Thyroid gland (tissue), 4 donors: ENCODE results near the gene FOXP1. TPM values are rescaled to one million over a fixed set of nuclear protein-coding genes. Genes with fewer than 3 reads are reported as not detected.
A peak's percentile ranks its signal among the peaks of the same experiment; 100 is the strongest.

ENCODE experiments used
- DNase-seq, 2 donors: peaks; one replicate each; pipeline ENCODE4 v3.0.0-alpha.2; 2019
- H3K27ac ChIP-seq, 3 donors: fragments of 200-600 bp; sonication (generic); 1 replicate in 2 of 3; 2 replicates in 1 of 3; pipeline ENCODE4 v1.5.1; 2016 to 2019; ENCODE audit warnings: mild to moderate bottlenecking in 1 of 3, moderate library complexity in 1 of 3
- H3K27me3 ChIP-seq: fragments of 200-600 bp; sonication (generic); one replicate; pipeline ENCODE4 v1.5.1; 2019
- H3K36me3 ChIP-seq, 2 donors: fragments of 200-600 bp; sonication (generic); one replicate each; pipeline ENCODE4 v1.5.1; 2016 to 2019
- H3K4me1 ChIP-seq, 2 donors: fragments of 200-600 bp; sonication (generic); one replicate each; pipeline ENCODE4 v1.5.1; 2017 to 2019
- H3K4me3 ChIP-seq, 3 donors: fragments of 200-600 bp; sonication (generic); replicated peaks in 1 of 3; 1 replicate in 2 of 3; 2 replicates in 1 of 3; pipeline ENCODE4 v1.5.1; 2016; ENCODE audit warnings: mild to moderate bottlenecking in 1 of 3
- H3K9me3 ChIP-seq: fragments of 200-600 bp; sonication (generic); one replicate; pipeline ENCODE4 v1.5.1; 2017
- CTCF ChIP-seq, 6 experiments: fragments of 200-600 bp in 3 of 6; fragments of 450-650 bp in 3 of 6; sonication (generic) in 3 of 6; IDR thresholded peaks; one replicate each; pipeline ENCODE4 v1.5.1; 2016 to 2019; ENCODE audit warnings: antibody characterized with exemption in 6 of 6, mild to moderate bottlenecking in 2 of 6, inconsistent platforms in 1 of 6, moderate library complexity in 1 of 6
- POLR2A ChIP-seq, 2 donors: fragments of 450-650 bp; IDR thresholded peaks; one replicate each; pipeline ENCODE4 v1.6.1; 2017; ENCODE audit warnings: antibody characterized with exemption in 2 of 2, mild to moderate bottlenecking in 2 of 2, moderate library complexity in 1 of 2
- WGBS, 2 donors: methylation state at CpG; one replicate each; pipeline ENCODE4 v1.1.5; 2017; 5-methylcytosine and 5-hydroxymethylcytosine counted together
- intact Hi-C: fragments of 100-400 bp; cut with DNase I; formaldehyde crosslinking; loops from one replicate; pipeline ENCODE4 v1.15.1; 2023
- total RNA-seq, 4 donors: library from RNA; depleted of rRNA; stranded (reverse); fragments of >200 nt; gene quantifications; one replicate each; pipeline ENCODE4 v1.2.3, GENCODE V29; 2016

FOXP1 gene
- total RNA-seq, 4 donors from 2014 or later, result 111 to 187 (median 141) TPM

GRCh38 chr3:71111784-71112440 lies 471.6 kb downstream of the FOXP1 start:
- no peak for TF ChIP-seq POLR2A (IDR thresholded peaks at IDR 0.05)
- TF ChIP-seq CTCF (IDR thresholded peaks at IDR 0.05), result no peak
- Histone ChIP-seq H3K9me3 (no peaks in the 10 kb centered on the region), H3K27me3 (no peaks in the 10 kb centered on the region), H3K4me3 (no peak overlapping the region), H3K36me3 (peaks cover 0 to 2% of the 10 kb centered on the region in 2 donors), H3K4me1 (peaks cover 35 to 44% of the 10 kb centered on the region in 2 donors), H3K27ac (peak overlapping the region in 2 of 3 donors; percentile 16 to 38)
- no peak for DNase-seq
- 64 to 69% methylated on average over 6 of the region's 6 CpGs for WGBS, 2 donors
- intact Hi-C loops, result no loop called here

GRCh38 chr3:71110385-71111222 lies 472.9 kb downstream of the FOXP1 start:
- H3K9me3 ChIP-seq, result no peaks in the 10 kb centered on the region
- no peaks in the 10 kb centered on the region for H3K27me3 ChIP-seq
- H3K27ac ChIP-seq, result peak overlapping the region in 2 of 3 donors; percentile 34 to 61
- WGBS, 2 donors, result 93 to 95% methylated on average over 8 of the region's 8 CpGs
- no peak for TF ChIP-seq POLR2A (IDR thresholded peaks at IDR 0.05)
- TF ChIP-seq CTCF (IDR thresholded peaks at IDR 0.05), result no peak
- no peak for DNase-seq
- H3K4me3 ChIP-seq, result no peak overlapping the region
- intact Hi-C loops, result no loop called here
- H3K4me1 ChIP-seq, result peaks cover 45% of the 10 kb centered on the region in 2 donors
- peaks cover 0 to 2% of the 10 kb centered on the region in 2 donors for H3K36me3 ChIP-seq

DNA sequence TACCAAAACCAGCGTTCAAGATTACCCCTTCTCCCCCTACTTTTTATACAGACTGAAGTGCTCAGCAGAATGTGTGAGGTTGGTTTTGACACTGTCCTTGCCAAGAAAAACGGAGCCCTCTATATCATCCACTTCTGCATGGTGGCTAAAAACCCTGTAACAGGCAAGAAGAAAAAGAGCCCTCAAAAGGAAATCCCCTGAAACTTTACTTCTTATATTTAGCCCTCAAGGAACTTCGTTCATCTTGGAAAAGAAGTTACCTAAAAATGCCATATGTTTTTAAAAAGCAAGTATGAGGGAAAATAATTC lies 473.6 kb downstream of the FOXP1 start:
- DNase-seq, result no peak
- no peaks in the 10 kb centered on the region for H3K9me3 ChIP-seq
- TF ChIP-seq CTCF (IDR thresholded peaks at IDR 0.05) (no peak), POLR2A (IDR thresholded peaks at IDR 0.05) (no peak)
- H3K27me3 ChIP-seq, result no peaks in the 10 kb centered on the region
- WGBS, 2 donors, result 28 to 34% methylated on average over 3 of the region's 3 CpGs
- H3K4me1 ChIP-seq, result peaks cover 45 to 50% of the 10 kb centered on the region in 2 donors
- no peak overlapping the region for H3K4me3 ChIP-seq
- H3K27ac ChIP-seq, result peak overlapping the region in 2 of 3 donors; percentile 34 to 61
- intact Hi-C loops, result no loop called here
- peaks cover 0 to 2% of the 10 kb centered on the region in 2 donors for H3K36me3 ChIP-seq

DNA sequence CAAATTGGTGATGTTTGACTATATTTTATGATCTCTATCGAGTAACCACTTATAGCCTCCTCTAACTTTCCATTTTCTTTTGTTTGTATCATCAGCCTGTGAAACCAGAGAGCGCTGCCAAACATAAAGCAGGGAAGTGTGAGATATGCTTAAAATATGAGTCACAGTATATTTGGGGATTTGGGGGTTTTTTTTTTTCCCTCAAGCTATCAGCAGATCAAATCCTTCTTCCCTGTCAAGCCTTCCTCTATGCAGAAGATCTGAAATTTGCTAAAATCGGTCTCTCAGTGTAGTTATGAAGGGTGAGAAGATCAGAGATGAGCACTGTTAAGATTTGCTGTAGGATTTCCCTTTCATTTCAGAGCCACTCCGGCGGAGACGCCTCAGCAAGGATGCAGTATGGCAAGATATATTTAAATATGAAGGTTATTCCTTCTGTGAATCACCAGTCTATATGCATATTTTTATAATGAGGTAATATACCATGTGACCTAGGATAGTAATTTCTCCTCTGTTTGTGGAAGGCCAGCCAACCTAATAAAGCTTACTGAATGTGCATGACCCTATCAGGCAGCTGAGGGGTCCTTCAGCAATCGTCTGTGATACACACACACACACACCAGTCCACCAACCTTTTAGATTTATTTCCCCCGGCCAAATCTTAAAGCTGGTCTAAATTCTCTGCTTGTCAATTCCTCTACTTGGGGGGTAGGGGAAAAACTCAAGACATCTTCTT lies 474.1 kb downstream of the FOXP1 start:
- H3K27me3 ChIP-seq, result no peaks in the 10 kb centered on the region
- no peaks in the 10 kb centered on the region for H3K9me3 ChIP-seq
- H3K36me3 ChIP-seq, result peaks cover 0 to 2% of the 10 kb centered on the region in 2 donors
- TF ChIP-seq POLR2A (IDR thresholded peaks at IDR 0.05), result no peak
- no peak for TF ChIP-seq CTCF (IDR thresholded peaks at IDR 0.05)
- DNase-seq, result no peak
- intact Hi-C loops, result no loop called here
- peaks cover 48 to 55% of the 10 kb centered on the region in 2 donors for H3K4me1 ChIP-seq
- peak overlapping the region in 2 of 3 donors; percentile 34 to 61 for H3K27ac ChIP-seq
- H3K4me3 ChIP-seq, result no peak overlapping the region
- 83 to 84% methylated on average over 8 of the region's 8 CpGs for WGBS, 2 donors
